Chondrocyte (in vitro differentiated cells): ENCODE measurements around the gene TMEM59L. TPM values are rescaled to one million over a fixed set of nuclear protein-coding genes. Genes with fewer than 3 reads are reported as not detected.

ENCODE experiments used
- DNase-seq: peaks from one replicate; pipeline ENCODE4 v3.0.0; 2021; ENCODE audit warnings: mixed read lengths, low spot score
- H3K27ac Mint-ChIP-seq: one replicate; pipeline ENCODE4 v1.8.0; 2021; ENCODE audit warnings: mild to moderate bottlenecking, moderate library complexity, mixed read lengths; ENCODE audit not compliant: unreplicated experiment
- H3K27me3 Mint-ChIP-seq: 2 replicates; pipeline ENCODE4 v1.8.0; 2021; ENCODE audit warnings: low read depth, mixed read lengths
- H3K36me3 Mint-ChIP-seq: 2 replicates; pipeline ENCODE4 v1.8.0; 2021; ENCODE audit warnings: low read depth, mixed read lengths
- H3K4me1 Mint-ChIP-seq: 2 replicates; pipeline ENCODE4 v1.8.0; 2021; ENCODE audit warnings: low read depth, mild to moderate bottlenecking, mixed read lengths
- H3K4me3 Mint-ChIP-seq: one replicate; pipeline ENCODE4 v1.8.0; 2021; ENCODE audit warnings: mild to moderate bottlenecking, moderate library complexity, mixed read lengths; ENCODE audit not compliant: unreplicated experiment
- H3K9me3 Mint-ChIP-seq: 2 replicates; pipeline ENCODE4 v1.8.0; 2021; ENCODE audit warnings: low read depth, mixed read lengths
- CTCF ChIP-seq: fragments of 200-600 bp; sonication (generic); IDR thresholded peaks from 2 replicates; pipeline ENCODE4 v1.5.0; 2021; ENCODE audit warnings: antibody characterized with exemption, mild to moderate bottlenecking, moderate library complexity
- total RNA-seq: library from RNA; stranded (reverse); gene quantifications from 3 replicates; pipeline ENCODE4 v1.2.1, GENCODE V29; 2021

TMEM59L gene
- total RNA-seq, 1 donor from 2014 or later: 4.8 TPM

DNA sequence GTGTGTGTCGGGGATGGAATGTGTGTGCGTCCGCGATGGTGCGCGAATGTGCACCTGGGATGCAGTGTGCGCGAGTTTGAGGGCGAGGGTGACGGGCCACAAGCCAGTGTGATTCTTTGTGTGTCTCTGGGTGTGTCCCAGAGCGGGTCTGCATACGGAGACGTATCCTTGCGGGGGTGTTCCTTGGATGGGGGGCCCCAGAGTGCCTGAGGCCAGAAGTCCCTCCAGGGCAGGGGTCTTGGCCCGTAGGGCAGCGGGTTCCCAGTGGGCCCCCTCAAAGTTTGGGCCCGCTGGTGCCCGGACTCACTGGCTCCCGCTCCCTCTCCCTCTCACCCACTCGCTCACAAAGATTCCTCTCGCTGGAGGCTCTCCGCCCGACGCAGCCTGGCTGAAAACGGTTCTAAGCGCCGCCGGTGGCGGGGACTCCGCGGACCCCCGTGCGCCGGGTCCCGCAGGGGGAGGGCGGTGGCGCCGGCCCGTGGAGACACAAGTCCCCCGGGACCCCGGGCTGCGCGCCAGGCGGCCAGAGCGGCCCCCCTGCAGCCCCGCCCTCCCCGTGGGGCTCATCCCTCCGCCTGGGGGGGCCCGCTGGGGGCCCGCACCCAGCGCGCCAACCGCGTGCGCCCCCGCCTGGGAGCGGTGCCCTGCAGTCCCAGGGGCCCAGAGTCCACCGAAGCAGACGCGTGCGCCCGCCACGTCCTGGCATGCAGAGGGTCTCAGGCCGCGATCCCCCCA, 7.0 kb upstream of the TMEM59L start:
- Mint-ChIP-seq H3K4me1 (peaks cover 15% of the 10 kb centered on the region), H3K36me3 (peaks cover 2% of the 10 kb centered on the region), H3K4me3 (peak overlapping the region; percentile 55), H3K9me3 (no peaks in the 10 kb centered on the region), H3K27me3 (peaks cover 40% of the 10 kb centered on the region), H3K27ac (no peak overlapping the region)
- no peak for DNase-seq
- TF ChIP-seq CTCF: no peak

DNA sequence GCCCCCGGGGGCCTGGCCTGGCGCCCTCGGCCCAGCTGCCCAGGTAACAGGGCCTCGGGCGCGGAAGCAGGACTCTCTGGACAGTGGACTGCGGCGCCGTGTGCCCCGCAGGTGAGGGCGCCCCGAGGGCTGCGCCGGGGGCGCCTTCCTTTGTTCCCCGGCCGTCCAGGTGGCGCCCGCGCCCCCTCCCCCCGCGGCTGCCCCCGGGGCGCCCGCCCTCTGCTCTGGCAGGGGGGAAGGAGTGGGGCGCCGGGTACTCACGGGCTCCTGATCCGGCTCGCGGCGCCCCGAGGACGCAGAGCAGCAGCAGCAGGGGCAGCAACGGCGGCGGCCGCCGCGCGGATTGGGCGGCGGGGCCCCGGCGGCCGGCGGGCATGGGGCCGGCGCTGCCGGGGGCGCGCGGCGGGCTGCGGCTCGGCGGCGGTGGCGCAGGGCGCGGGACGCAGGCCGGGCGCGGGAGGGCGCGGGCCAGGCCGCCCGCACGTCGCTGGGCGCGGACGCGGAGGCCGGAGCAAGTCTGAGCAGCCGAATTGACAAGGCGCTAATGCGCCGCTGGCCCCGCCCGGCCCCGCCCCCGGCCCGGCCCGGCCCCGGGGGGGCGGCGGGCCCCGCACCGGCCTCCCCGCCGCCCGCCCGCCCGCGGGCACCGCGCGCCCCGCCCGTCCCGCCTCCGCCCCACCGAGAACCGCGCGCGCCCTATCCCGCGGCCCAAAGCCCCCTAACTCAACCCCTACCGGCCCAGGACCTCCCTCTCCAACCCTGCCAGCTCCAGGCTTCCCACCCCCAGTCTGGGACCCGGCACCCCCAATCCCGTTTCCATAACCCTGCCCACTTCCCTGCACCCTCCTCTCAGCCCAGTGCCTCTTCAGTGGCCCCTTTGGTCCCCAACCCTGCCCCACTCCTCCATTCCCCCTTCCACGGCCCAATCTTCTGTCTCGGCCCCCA, 6.1 kb upstream of the TMEM59L start, which contains the start of gene CRLF1:
Gene CRLF1, minus strand, starts transcription at position 519 of the 945 bp plus-strand sequence. Its CDS starts 143 bp downstream, at position 376.
- no peak for DNase-seq
- H3K4me3 Mint-ChIP-seq: peak within 1 kb of the TSS; percentile 55
- no peak for TF ChIP-seq CTCF

GRCh38 chr19:18607226-18608101, 5.2 kb upstream of the TMEM59L start:
- DNase-seq: no peak
- no peaks in the 10 kb centered on the region for H3K9me3 Mint-ChIP-seq
- TF ChIP-seq CTCF: no peak
- H3K36me3 Mint-ChIP-seq: peaks cover 3% of the 10 kb centered on the region
- peaks cover 51% of the 10 kb centered on the region for H3K27me3 Mint-ChIP-seq
- peaks cover 26% of the 10 kb centered on the region for H3K4me1 Mint-ChIP-seq
- peak overlapping the region; percentile 53 for H3K4me3 Mint-ChIP-seq
- H3K27ac Mint-ChIP-seq: no peak overlapping the region

More for the DNA sequence above, 6.1 kb upstream of the TMEM59L start, which contains the start of gene CRLF1:
- Mint-ChIP-seq H3K27ac (no peak within 1 kb of the TSS), H3K4me1 (peaks cover 20% of the 10 kb centered on the region), H3K36me3 (peaks cover 3% of the 10 kb centered on the region), H3K27me3 (peaks cover 45% of the 10 kb centered on the region), H3K9me3 (no peaks in the 10 kb centered on the region)

GRCh38 chr19:18608102-18608804, 4.4 kb upstream of the TMEM59L start:
- Mint-ChIP-seq H3K4me3 (no peak overlapping the region), H3K9me3 (no peaks in the 10 kb centered on the region), H3K36me3 (peaks cover 3% of the 10 kb centered on the region), H3K27ac (no peak overlapping the region), H3K4me1 (peaks cover 25% of the 10 kb centered on the region), H3K27me3 (peaks cover 48% of the 10 kb centered on the region)
- no peak for DNase-seq
- TF ChIP-seq CTCF: no peak
